K562 (cell line): ENCODE data around the gene RTF2. TPM values are rescaled to one million over a fixed set of nuclear protein-coding genes. Genes with fewer than 3 reads are reported as not detected.

Experiments used
- BCLAF1 ChIP-seq, 2 experiments: fragments of 450-650 bp in 1 of 2; IDR thresholded peaks; 2 replicates each; pipeline ENCODE4 v1.6.1; 2011 to 2017; ENCODE audit warnings: low read depth in 2 of 2, antibody characterized with exemption in 1 of 2, borderline replicate concordance in 1 of 2, low read length in 1 of 2, mild to moderate bottlenecking in 1 of 2, mixed read lengths in 1 of 2; ENCODE audit not compliant: control insufficient read depth in 1 of 2
- CBX3 ChIP-seq, 2 experiments: IDR thresholded peaks; 1 replicate in 1 of 2; 2 replicates in 1 of 2; pipeline ENCODE4 v1.6.1; 2012; ENCODE audit warnings: inconsistent platforms in 2 of 2, low read length in 2 of 2, borderline replicate concordance in 1 of 2, control low read depth in 1 of 2
- CREM ChIP-seq: IDR thresholded peaks from 2 replicates; pipeline ENCODE4 v1.6.1; 2014; ENCODE audit warnings: antibody characterized with exemption, low read depth
- DEAF1 ChIP-seq: fragments of 450-650 bp; formaldehyde crosslinking; IDR thresholded peaks from 2 replicates; pipeline ENCODE4 v1.4.0; 2020; ENCODE audit warnings: mild to moderate bottlenecking, moderate library complexity
- HDAC1 ChIP-seq, 2 experiments: fragments of 450-650 bp; IDR thresholded peaks; 2 replicates each; pipeline ENCODE4 v1.6.1; 2016 to 2017; ENCODE audit warnings: inconsistent platforms in 1 of 2, mild to moderate bottlenecking in 1 of 2, moderate library complexity in 1 of 2
- HDAC6 ChIP-seq: IDR thresholded peaks from 2 replicates; pipeline ENCODE4 v1.6.1; 2012; ENCODE audit warnings: low read depth, mild to moderate bottlenecking, control low read depth, inconsistent platforms, low read length, moderate library complexity
- HOMEZ ChIP-seq: fragments of 250-450 bp; sonication (Bioruptor Pico); IDR thresholded peaks from 2 replicates; pipeline ENCODE4 v1.4.0; 2020; ENCODE audit warnings: mild to moderate bottlenecking, moderate library complexity
- MYNN ChIP-seq, 2 experiments: sonication (generic); formaldehyde crosslinking in 1 of 2; IDR thresholded peaks; 2 replicates each; pipeline versions ENCODE4 v1.5.0 to v1.6.1; 2016 to 2020; ENCODE audit warnings: antibody characterized with exemption in 1 of 2, missing genetic modification reagents in 1 of 2
- NCOA6 ChIP-seq: fragments of 450-650 bp; IDR thresholded peaks from 2 replicates; pipeline ENCODE4 v1.6.1; 2017; ENCODE audit warnings: mild to moderate bottlenecking
- NCOR1 ChIP-seq: fragments of 450-650 bp; IDR thresholded peaks from 2 replicates; pipeline ENCODE4 v1.6.1; 2016; ENCODE audit warnings: mild to moderate bottlenecking, moderate library complexity
- SFPQ ChIP-seq: fragments of 200-400 bp; formaldehyde crosslinking; IDR thresholded peaks from 2 replicates; pipeline ENCODE4 v1.6.1; 2017; ENCODE audit warnings: mild to moderate bottlenecking, low read depth, low read length, moderate library complexity
- SMARCC2 ChIP-seq: fragments of 450-650 bp; IDR thresholded peaks from 2 replicates; pipeline ENCODE4 v1.6.1; 2017; ENCODE audit warnings: antibody characterized with exemption, moderate library complexity, mild to moderate bottlenecking, low read depth
- SNIP1 ChIP-seq: fragments of 450-650 bp; IDR thresholded peaks from 2 replicates; pipeline ENCODE4 v1.7.1; 2017; ENCODE audit warnings: low read depth, mild to moderate bottlenecking
- ZBTB2 ChIP-seq: fragments of 450-650 bp; IDR thresholded peaks from 2 replicates; pipeline ENCODE4 v1.6.1; 2016; ENCODE audit warnings: antibody characterized with exemption
- ZNF41 ChIP-seq: fragments of 250-450 bp; sonication (Bioruptor Pico); conservative IDR thresholded peaks from 2 replicates; pipeline ENCODE4 v1.4.0; 2020; ENCODE audit warnings: mild to moderate bottlenecking
- polyA plus RNA-seq, 8 experiments: library from polyadenylated mRNA; depleted of rRNA in 4 of 8; stranded (reverse) in 5 of 8; unstranded in 3 of 8; fragments of >200 nt; fragmentation: Nextera tagmentation in 2 of 8; fragmentation: Illumina TruSeq in 1 of 8; extraction: Ambion mirVana in 2 of 8; extraction: Trizol in 1 of 8; gene quantifications; 2 replicates each; pipeline versions ENCODE4 v1.2.1 to v1.2.3, GENCODE V29; 2011 to 2014; ENCODE audit warnings: inconsistent platforms in 1 of 8, missing spikeins in 1 of 8
- total RNA-seq, 7 experiments: library from RNA; depleted of rRNA in 6 of 7; stranded (reverse); fragments of >200 nt in 6 of 7; fragmentation: Illumina TruSeq in 2 of 7; extraction: Trizol in 2 of 7; gene quantifications; 2 replicates each; pipeline versions ENCODE4 v1.2.1 to v1.2.3, GENCODE V29; 2011 to 2021; ENCODE audit warnings: low replicate concordance in 1 of 7

The RTF2 gene
- total and polyA plus RNA-seq, 9 of the 15 experiments (the other 6 are each of a cell fraction or from before 2014, with no cell fraction given) = 67.0 to 177 (median 84.9) TPM

- TF ChIP-seq BCLAF1 (IDR thresholded peaks at IDR 0.05; ENCODE audit: borderline replicate concordance in 1 of 2, control insufficient read depth in 1 of 2, low read depth in 2 of 2, low read length in 1 of 2) (no peak), SMARCC2 (no peak), CREM (no peak), HOMEZ (CRISPR knock-in tag) (no peak), SFPQ (no peak), NCOR1 (peak; percentile 58), CBX3 (IDR thresholded peaks at IDR 0.05; ENCODE audit: borderline replicate concordance in 1 of 2, low read length in 2 of 2) (no peak), NCOA6 (no peak), SNIP1 (no peak), ZNF41 (CRISPR knock-in tag) (no peak), HDAC1 (IDR thresholded peaks at IDR 0.05) (no peak), ZBTB2 (no peak), HDAC6 (no peak), MYNN (IDR thresholded peaks at IDR 0.05) (no peak), MYNN (CRISPR knock-in tag; IDR thresholded peaks at IDR 0.05) (no peak), DEAF1 (no peak)
Observed at GRCh38 chr20:56420028-56420427, 48.4 kb upstream of the RTF2 start (continued).
